Heart left ventricle (tissue), 16 donors: ENCODE measurements around the gene NFX1. TPM values are rescaled to one million over a fixed set of nuclear protein-coding genes. Genes with fewer than 3 reads are reported as not detected.

Experiments used
- ATAC-seq, 4 donors: fragments of 200-7000 bp; cut with Tn5 transposase; one replicate each; pipeline ENCODE4 v1.9.1; 2020 to 2022; ENCODE audit warnings: moderate library complexity in 4 of 4, mild to moderate bottlenecking in 3 of 4, moderate number of reproducible peaks in 1 of 4
- DNase-seq, 5 donors: peaks; one replicate each; pipeline ENCODE4 v3.0.0-alpha.2; 2020
- H3K27ac ChIP-seq, 12 donors: fragments of 200-600 bp; sonication (generic) in 4 of 12; one replicate each; pipeline versions ENCODE4 v1.5.0 to v1.8.0; 2016 to 2022; ENCODE audit warnings: mild to moderate bottlenecking in 2 of 12
- H3K27me3 ChIP-seq, 9 donors: fragments of 200-600 bp; sonication (generic) in 2 of 9; one replicate each; pipeline versions ENCODE4 v1.5.1 to v1.8.0; 2016 to 2022; ENCODE audit warnings: mild to moderate bottlenecking in 3 of 9
- H3K36me3 ChIP-seq, 9 donors: fragments of 200-600 bp; sonication (generic) in 2 of 9; one replicate each; pipeline versions ENCODE4 v1.5.0 to v1.8.0; 2018 to 2022; ENCODE audit warnings: mild to moderate bottlenecking in 2 of 9
- H3K4me1 ChIP-seq, 12 donors: fragments of 200-600 bp; sonication (generic) in 4 of 12; one replicate each; pipeline versions ENCODE4 v1.5.0 to v1.8.0; 2016 to 2022; ENCODE audit warnings: mild to moderate bottlenecking in 3 of 12
- H3K4me3 ChIP-seq, 12 donors: fragments of 200-600 bp; sonication (generic) in 4 of 12; one replicate each; pipeline versions ENCODE4 v1.5.0 to v1.8.0; 2017 to 2022; ENCODE audit warnings: mild to moderate bottlenecking in 9 of 12, moderate library complexity in 4 of 12
- H3K9me3 ChIP-seq, 12 donors: fragments of 200-600 bp; sonication (generic) in 4 of 12; one replicate each; pipeline versions ENCODE4 v1.5.0 to v1.8.0; 2016 to 2022; ENCODE audit warnings: mild to moderate bottlenecking in 1 of 12
- CTCF ChIP-seq, 12 donors: fragments of 200-600 bp; sonication (generic) in 4 of 12; IDR thresholded peaks; one replicate each; pipeline versions ENCODE4 v1.5.0 to v1.8.0; 2018 to 2022; ENCODE audit warnings: antibody characterized with exemption in 12 of 12, mild to moderate bottlenecking in 5 of 12
- POLR2A ChIP-seq, 2 donors: fragments of 450-650 bp; IDR thresholded peaks; one replicate each; pipeline ENCODE4 v1.6.1; 2017; ENCODE audit warnings: antibody characterized with exemption in 2 of 2, mild to moderate bottlenecking in 2 of 2, moderate library complexity in 2 of 2
- WGBS, 4 donors: extraction: QIAGEN DNeasy Blood & Tissue Kit in 2 of 4; methylation state at CpG; one replicate each; pipeline versions ENCODE4 v1.1.5 to v1.1.7; 2013 to 2018; 5-methylcytosine and 5-hydroxymethylcytosine counted together
- intact Hi-C, 10 donors: fragments of 100-400 bp; cut with DNase I; formaldehyde crosslinking; loops; one replicate each; pipeline versions ENCODE4 v1.11.1 to v1.14.2; 2022
- polyA plus RNA-seq, 2 donors: library from polyadenylated mRNA; stranded (reverse); fragments of 200-250 nt; gene quantifications; one replicate each; pipeline ENCODE4 v1.2.3, GENCODE V29; 2013
- total RNA-seq, 9 donors: library from RNA; depleted of rRNA in 2 of 9; stranded (reverse); fragments of >200 nt in 2 of 9; fragmentation: NEBNext Ultra II Directional in 3 of 9; extraction: Animal tissue kit (Norgen Biotek cat#: 25700) in 3 of 9; gene quantifications; one replicate each; pipeline versions ENCODE4 v1.1.0 to v1.2.4, GENCODE V29; 2016 to 2023
- donor health status: ischemic (EF 13 %, LVEDD 7.1; RV severe dilation, severe dysfunction).
- donor health status: healthy with polysubstance abuse.
- donor health status: DM: no; HTN: yes; CAD: no.
- donor health status: DM: no; HTN: no; CAD: no.
- donor health status: ischemic (EF 25% LVEDD 6.9; RV normal size, moderate dysfunction).
- donor health status: ischemic (EF 25% LVEDD 5.7; RV mildly dilated, moderate dysfunction).
- donor health status: healthy.
- donor health status: DM: yes; HTN: yes; CAD: no.
- donor health status: ischemic (EF 35%, LVEDD 5.7; RV mildly dilated, moderate dysfunction).
- donor health status: nonischemic (EF 11% LVEDD 7.7; RV severe dilation, severe dysfunction).
- donor health status: DM: yes; HTN: yes; CAD: no.
- donor health status: PGD.
- donor health status: ischemic (EF 29% LVEDD 5.4; RV normal size, mild dysfunction).
- donor health status: nonischemic (EF 23%, LVEDD 6.1; RV moderate dilation, normal function).

NFX1 gene
- total and polyA plus RNA-seq, 11 donors: 13.7 to 42.0 (median 32.7) TPM

GRCh38 chr9:33340186-33340585 lies 49.9 kb downstream of the NFX1 start:
- no peak for TF ChIP-seq CTCF (IDR thresholded peaks at IDR 0.05)
- TF ChIP-seq POLR2A (IDR thresholded peaks at IDR 0.05): no peak
- DNase-seq (no peak), ATAC-seq (no peak)
- Histone ChIP-seq H3K27me3 (no peaks in the 10 kb centered on the region), H3K4me3 (no peak overlapping the region), H3K36me3 (peaks cover 5 to 100% (median 100%) of the 10 kb centered on the region in 9 donors), H3K27ac (no peak overlapping the region), H3K9me3 (peaks cover 0 to 7% (median 1%) of the 10 kb centered on the region in 12 donors), H3K4me1 (no peaks in the 10 kb centered on the region)
- WGBS, 4 donors: 80 to 100% (median 98%) methylated on average over 1 to 3 of the region's 3 CpGs
- intact Hi-C loops: no loop called here

- H3K36me3 ChIP-seq: peaks cover 5 to 100% (median 100%) of the 10 kb centered on the region in 9 donors
Measured at GRCh38 chr9:33341182-33341581, 50.9 kb downstream of the NFX1 start.

GRCh38 chr9:33344145-33344544 lies 53.8 kb downstream of the NFX1 start:
- DNase-seq (no peak), ATAC-seq (no peak)
- peaks cover 0 to 7% (median 1%) of the 10 kb centered on the region in 12 donors for H3K9me3 ChIP-seq
- no peaks in the 10 kb centered on the region for H3K4me1 ChIP-seq
- H3K27me3 ChIP-seq: no peaks in the 10 kb centered on the region
- no peak for TF ChIP-seq CTCF (IDR thresholded peaks at IDR 0.05)
- no peak for TF ChIP-seq POLR2A (IDR thresholded peaks at IDR 0.05)
- intact Hi-C loops: no loop called here
- peaks cover 3 to 100% (median 98%) of the 10 kb centered on the region in 9 donors for H3K36me3 ChIP-seq
- no peak overlapping the region for H3K27ac ChIP-seq
- WGBS, 4 donors: 61 to 84% (median 71%) methylated on average over 3 of the region's 3 CpGs
- no peak overlapping the region for H3K4me3 ChIP-seq

More at GRCh38 chr9:33341182-33341581, 50.9 kb downstream of the NFX1 start:
- intact Hi-C loops: no loop called here
- Histone ChIP-seq H3K4me1 (no peaks in the 10 kb centered on the region), H3K9me3 (peaks cover 0 to 7% (median 1%) of the 10 kb centered on the region in 12 donors), H3K27me3 (no peaks in the 10 kb centered on the region), H3K27ac (no peak overlapping the region), H3K4me3 (no peak overlapping the region)
- TF ChIP-seq CTCF (IDR thresholded peaks at IDR 0.05) (no peak), POLR2A (IDR thresholded peaks at IDR 0.05) (no peak)
- ATAC-seq (no peak), DNase-seq (no peak)
- 83 to 93% (median 88%) methylated on average over 3 of the region's 3 CpGs for WGBS, 4 donors

- no peaks in the 10 kb centered on the region for H3K27me3 ChIP-seq
- DNase-seq: no peak
- no peak overlapping the region for H3K4me3 ChIP-seq
- WGBS, 4 donors: 91 to 94% (median 93%) methylated on average over 4 of the region's 4 CpGs
- peaks cover 0 to 83% (median 79%) of the 10 kb centered on the region in 9 donors for H3K36me3 ChIP-seq
- H3K9me3 ChIP-seq: no peaks in the 10 kb centered on the region
- ATAC-seq: no peak
- no peak for TF ChIP-seq CTCF (IDR thresholded peaks at IDR 0.05)
- no peak for TF ChIP-seq POLR2A (IDR thresholded peaks at IDR 0.05)
- intact Hi-C loops: loop anchor here in 1 of 10 donors (5.0 kb wide), 1 partner anchor 34 kb away; no protein-coding TSS in a partner anchor
- peak overlapping the region in 1 of 12 donors; percentile 33 for H3K27ac ChIP-seq
- H3K4me1 ChIP-seq: peaks cover 0 to 17% (median 2%) of the 10 kb centered on the region in 12 donors
Measured at GRCh38 chr9:33346564-33346963, 56.2 kb downstream of the NFX1 start.
